Skeletal muscle tissue (tissue), 4 donors: Measurements from ENCODE around the gene GOLGA8O. TPM values are rescaled to one million over a fixed set of nuclear protein-coding genes. Genes with fewer than 3 reads are reported as not detected.
"Not testable (repeated sequence)": the region's sequence is repeated elsewhere in the genome, so short reads cannot be mapped to it uniquely, and the experiment has no call there.

Experiments
- H3K27ac ChIP-seq: one replicate; pipeline ENCODE4 v1.7.0; 2013; ENCODE audit warnings: mild to moderate bottlenecking, low read depth, low read length, inconsistent platforms
- H3K27me3 ChIP-seq, 3 donors: one replicate each; pipeline ENCODE4 v1.7.0; 2013; ENCODE audit warnings: low read length in 3 of 3; ENCODE audit not compliant: control insufficient read depth in 3 of 3, insufficient read depth in 3 of 3
- H3K36me3 ChIP-seq, 3 donors: one replicate each; pipeline ENCODE4 v1.7.0; 2013; ENCODE audit warnings: low read length in 3 of 3; ENCODE audit not compliant: control insufficient read depth in 3 of 3, insufficient read depth in 3 of 3
- H3K4me1 ChIP-seq, 3 donors: one replicate each; pipeline ENCODE4 v1.7.0; 2013; ENCODE audit warnings: low read length in 3 of 3, mild to moderate bottlenecking in 3 of 3; ENCODE audit not compliant: control insufficient read depth in 3 of 3, insufficient read depth in 3 of 3
- H3K4me3 ChIP-seq, 3 donors: one replicate each; pipeline ENCODE4 v1.7.0; 2013; ENCODE audit warnings: low read length in 3 of 3
- H3K9ac ChIP-seq, 3 donors: one replicate each; pipeline ENCODE4 v1.7.0; 2013; ENCODE audit warnings: low read length in 3 of 3, mild to moderate bottlenecking in 3 of 3, moderate library complexity in 2 of 3, low read depth in 1 of 3
- H3K9me3 ChIP-seq, 3 donors: one replicate each; pipeline ENCODE4 v1.7.0; 2013; ENCODE audit warnings: low read length in 3 of 3; ENCODE audit not compliant: control insufficient read depth in 3 of 3
- total RNA-seq: library from RNA; depleted of rRNA; stranded (reverse); fragments of >200 nt; gene quantifications from one replicate; pipeline ENCODE4 v1.2.3, GENCODE V29; 2014
- donor health status: Osteomylitis.

GOLGA8O gene
- total RNA-seq, result 1.6 TPM

- H3K4me1 ChIP-seq, H3K27me3 ChIP-seq, H3K9ac ChIP-seq, H3K9me3 ChIP-seq, H3K4me3 ChIP-seq, H3K27ac ChIP-seq, H3K36me3 ChIP-seq: not testable (repeated sequence)
Observed at GRCh38 chr15:32455534-32455933, at the start of gene GOLGA8O. TSS of gene GOLGA8O (minus strand) at chr15:32455634. CDS start at chr15:32455536, 98 bp downstream.

- H3K4me3 ChIP-seq, H3K9ac ChIP-seq, H3K9me3 ChIP-seq, H3K27me3 ChIP-seq, H3K36me3 ChIP-seq, H3K27ac ChIP-seq, H3K4me1 ChIP-seq: not testable (repeated sequence)
Observed at GRCh38 chr15:32504152-32504811, 48.8 kb upstream of the GOLGA8O start.

GRCh38 chr15:32502946-32503345, 47.5 kb upstream of the GOLGA8O start:
- H3K9ac ChIP-seq, H3K4me1 ChIP-seq, H3K9me3 ChIP-seq: not testable (repeated sequence)

GRCh38 chr15:32492768-32493167, 37.3 kb upstream of the GOLGA8O start:
- H3K9ac ChIP-seq, H3K9me3 ChIP-seq, H3K4me1 ChIP-seq, H3K27me3 ChIP-seq, H3K4me3 ChIP-seq, H3K27ac ChIP-seq, H3K36me3 ChIP-seq: not testable (repeated sequence)

More at GRCh38 chr15:32502946-32503345, 47.5 kb upstream of the GOLGA8O start:
- H3K4me3 ChIP-seq, H3K27ac ChIP-seq, H3K27me3 ChIP-seq, H3K36me3 ChIP-seq: not testable (repeated sequence)

- not testable (repeated sequence) for H3K27me3 ChIP-seq
Observed at GRCh38 chr15:32486474-32486873, 31.0 kb upstream of the GOLGA8O start.

GRCh38 chr15:32483377-32483776, 27.9 kb upstream of the GOLGA8O start:
- H3K9me3 ChIP-seq, H3K4me3 ChIP-seq, H3K27me3 ChIP-seq, H3K9ac ChIP-seq, H3K36me3 ChIP-seq, H3K4me1 ChIP-seq, H3K27ac ChIP-seq: not testable (repeated sequence)

More at GRCh38 chr15:32486474-32486873, 31.0 kb upstream of the GOLGA8O start:
- not testable (repeated sequence) for H3K36me3 ChIP-seq, H3K4me1 ChIP-seq, H3K9me3 ChIP-seq, H3K27ac ChIP-seq, H3K9ac ChIP-seq, H3K4me3 ChIP-seq

- H3K36me3 ChIP-seq, H3K4me3 ChIP-seq, H3K9ac ChIP-seq, H3K4me1 ChIP-seq, H3K9me3 ChIP-seq, H3K27ac ChIP-seq, H3K27me3 ChIP-seq: not testable (repeated sequence)
Observed at GRCh38 chr15:32481683-32482082, 26.2 kb upstream of the GOLGA8O start.

GRCh38 chr15:32468076-32468475, 12.6 kb upstream of the GOLGA8O start:
- not testable (repeated sequence) for H3K4me3 ChIP-seq, H3K9me3 ChIP-seq, H3K9ac ChIP-seq, H3K27me3 ChIP-seq, H3K4me1 ChIP-seq, H3K27ac ChIP-seq, H3K36me3 ChIP-seq

GRCh38 chr15:32440445-32440977, 14.9 kb downstream of the GOLGA8O start:
- H3K27ac ChIP-seq, H3K4me3 ChIP-seq, H3K36me3 ChIP-seq, H3K9me3 ChIP-seq, H3K4me1 ChIP-seq, H3K9ac ChIP-seq, H3K27me3 ChIP-seq: not testable (repeated sequence)

- H3K9me3 ChIP-seq, H3K27ac ChIP-seq, H3K9ac ChIP-seq, H3K4me1 ChIP-seq, H3K4me3 ChIP-seq, H3K36me3 ChIP-seq, H3K27me3 ChIP-seq: not testable (repeated sequence)
Observed at GRCh38 chr15:32434102-32434963, 21.1 kb downstream of the GOLGA8O start.
